Motor neuron (in vitro differentiated cells): ENCODE results near the gene KIAA1217. TPM values are rescaled to one million over a fixed set of nuclear protein-coding genes. Genes with fewer than 3 reads are reported as not detected.

ENCODE experiments used
- ATAC-seq, 8 experiments: fragments of 200-7000 bp; cut with Tn5 transposase; replicated peaks in 6 of 8; 2 replicates each; pipeline ENCODE4 v1.8.0; 2021; ENCODE audit warnings: mild to moderate bottlenecking in 8 of 8, moderate library complexity in 8 of 8
- H3K27ac ChIP-seq, 2 donors: fragments of 250-450 bp; sonication (Bioruptor Pico); 2 replicates each; pipeline ENCODE4 v1.9.0; 2021; ENCODE audit warnings: antibody characterized with exemption in 2 of 2, mild to moderate bottlenecking in 2 of 2, moderate library complexity in 1 of 2
- H3K4me1 ChIP-seq, 2 donors: fragments of 250-450 bp; sonication (Bioruptor Pico); replicated peaks in 1 of 2; 2 replicates each; pipeline ENCODE4 v1.6.1; 2021; ENCODE audit warnings: antibody characterized with exemption in 2 of 2, mild to moderate bottlenecking in 2 of 2, moderate library complexity in 1 of 2
- H3K4me3 ChIP-seq, 5 donors: fragments of 250-450 bp; sonication (Bioruptor Pico); 2 replicates each; pipeline ENCODE4 v1.9.0; 2021; ENCODE audit warnings: antibody characterized with exemption in 5 of 5, mild to moderate bottlenecking in 5 of 5, moderate library complexity in 4 of 5
- WGBS, 10 experiments: fragments of 450-650 bp; shearing (Covaris generic); methylation state at CpG; one replicate each; pipeline ENCODE4 v1.0.0; 2022; 5-methylcytosine and 5-hydroxymethylcytosine counted together
- in situ Hi-C, 9 experiments: fragments of 400-800 bp; cut with MboI; loops; one replicate each; pipeline ENCODE4 v1.15.0; 2021; ENCODE audit warnings: low sequenced_read_pairs in 9 of 9, low pct_unique_long_range_greater_than_20kb in 2 of 9; ENCODE audit not compliant: unreplicated experiment in 9 of 9
- total RNA-seq, 8 experiments: library from RNA; unstranded; fragments of 300-600 nt; gene quantifications; 2 replicates each; pipeline versions ENCODE4 v1.2.3 to v1.2.4, GENCODE V29; 2022

Gene KIAA1217
- total RNA-seq, 8 experiments from 2014 or later, result 0.73 to 29.0 (median 3.1) TPM

DNA sequence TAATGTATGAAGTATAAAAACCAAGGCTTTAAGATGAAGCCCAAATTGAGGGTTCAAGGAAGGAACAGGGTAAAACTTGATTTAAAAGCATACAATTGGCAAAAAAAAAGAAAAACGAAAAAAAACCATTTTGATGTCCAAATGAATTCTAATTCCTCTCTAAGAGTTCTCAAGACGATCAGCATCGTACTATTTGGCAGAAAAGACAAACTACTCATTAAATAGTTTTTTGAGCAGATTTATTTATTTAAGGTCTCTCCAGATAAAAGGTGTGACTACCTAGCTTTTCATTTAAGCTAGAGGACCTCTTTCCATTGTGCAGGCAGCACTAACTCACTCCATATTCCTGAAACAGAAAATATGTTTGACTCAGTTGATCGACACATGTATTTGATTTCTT is 245.0 kb downstream of the KIAA1217 start:
- no peak overlapping the region for H3K27ac ChIP-seq
- peaks cover 0 to 4% of the 10 kb centered on the region in 2 donors for H3K4me1 ChIP-seq
- in situ Hi-C loops, result no loop called here
- WGBS, 10 experiments, result 9 to 98% (median 81%) methylated on average over 1 to 4 of the region's 4 CpGs
- ATAC-seq, result no peak
- no peak overlapping the region for H3K4me3 ChIP-seq

DNA sequence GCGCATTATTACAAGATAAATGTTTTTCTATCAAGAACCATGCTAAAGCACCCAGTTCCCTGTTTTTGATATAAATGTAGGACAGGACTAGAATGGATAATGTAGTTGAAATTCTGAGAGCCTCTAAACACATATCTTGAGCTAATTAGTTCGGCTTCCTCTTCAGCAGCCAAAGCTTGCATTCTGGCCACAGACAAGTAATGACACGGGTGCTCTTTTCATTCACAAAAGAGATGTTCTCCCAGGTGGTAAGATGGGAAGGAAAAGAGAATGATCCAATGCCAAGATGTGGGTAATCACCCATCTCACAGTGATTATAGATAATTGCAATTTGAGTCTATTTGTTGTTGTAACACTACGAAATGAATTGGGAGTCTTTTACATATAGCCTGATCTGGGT is 246.5 kb downstream of the KIAA1217 start:
- no peak overlapping the region for H3K27ac ChIP-seq
- in situ Hi-C loops, result no loop called here
- H3K4me1 ChIP-seq, result no peaks in the 10 kb centered on the region
- no peak overlapping the region for H3K4me3 ChIP-seq
- WGBS, 10 experiments, result 44 to 100% (median 93%) methylated on average over 1 to 4 of the region's 4 CpGs; no CpG with 5 or more reads in 2 of the 10 experiments
- ATAC-seq, result no peak

DNA sequence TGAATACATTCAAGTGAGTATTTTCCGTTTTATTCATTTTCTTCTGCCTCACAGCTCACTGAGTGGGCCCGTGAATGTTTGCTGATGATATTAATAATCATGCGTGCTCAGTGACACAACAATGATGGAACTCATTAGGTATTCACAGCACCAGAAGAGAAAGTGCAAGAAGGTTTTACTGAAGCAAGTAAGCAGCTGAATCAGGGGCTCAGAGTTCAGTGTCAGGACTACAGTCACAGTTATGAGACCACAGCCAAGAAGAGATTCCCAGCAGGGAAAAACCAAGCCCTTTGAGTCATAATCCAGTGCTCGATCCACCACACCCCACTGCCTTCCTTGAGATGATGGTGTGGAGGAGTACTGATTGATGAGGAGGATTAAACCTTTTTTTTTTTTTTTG is 247.4 kb downstream of the KIAA1217 start:
- WGBS, 10 experiments, result 0 to 100% (median 60%) methylated on average over 1 to 4 of the region's 4 CpGs; no CpG with 5 or more reads in 1 of the 10 experiments
- peak; percentile 18 to 90 (median 60) for ATAC-seq
- in situ Hi-C loops, result no loop called here
- Histone ChIP-seq H3K4me1 (peaks cover 0 to 2% of the 10 kb centered on the region in 2 donors), H3K27ac (no peak overlapping the region), H3K4me3 (no peak overlapping the region)

DNA sequence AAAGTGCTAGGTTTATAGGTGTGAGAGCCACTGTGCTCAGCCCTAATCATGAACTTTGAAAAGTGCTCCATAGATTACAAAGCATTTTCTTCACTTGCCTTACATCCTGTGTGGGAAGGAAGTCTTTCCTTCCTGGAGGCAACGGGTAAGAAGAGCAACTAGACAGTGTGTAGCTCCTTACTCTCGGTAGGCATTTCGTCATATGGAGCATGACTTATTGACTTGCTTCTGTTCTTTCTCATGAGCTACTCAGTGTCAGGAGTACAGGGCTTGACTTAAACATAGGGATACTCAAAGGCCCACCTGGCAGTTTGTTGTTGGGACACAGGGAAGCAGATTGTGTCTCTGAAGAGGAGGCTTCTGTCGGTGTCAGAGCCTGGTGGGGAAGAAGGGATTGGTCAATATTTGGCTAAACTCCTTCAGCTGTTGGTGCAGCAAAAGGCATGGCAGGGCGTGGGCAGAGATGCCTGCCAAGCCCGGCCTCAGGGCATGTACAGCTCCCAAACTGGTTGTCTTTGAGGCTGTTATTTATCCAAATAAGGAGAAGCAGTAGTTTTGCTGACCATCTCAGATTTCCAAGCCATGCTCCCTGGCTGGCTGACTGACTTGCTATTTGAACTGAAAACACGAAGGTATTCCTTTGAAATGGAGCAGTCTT is 248.9 kb downstream of the KIAA1217 start:
- no peak overlapping the region for H3K27ac ChIP-seq
- peak in 3 of 8 experiments; percentile 8 to 87 (median 10) for ATAC-seq
- 0 to 100% (median 80%) methylated on average over 1 to 6 of the region's 7 CpGs; no CpG with 5 or more reads in 1 of the 10 experiments for WGBS, 10 experiments
- no peak overlapping the region for H3K4me3 ChIP-seq
- peaks cover 0 to 2% of the 10 kb centered on the region in 2 donors for H3K4me1 ChIP-seq
- in situ Hi-C loops, result no loop called here

DNA sequence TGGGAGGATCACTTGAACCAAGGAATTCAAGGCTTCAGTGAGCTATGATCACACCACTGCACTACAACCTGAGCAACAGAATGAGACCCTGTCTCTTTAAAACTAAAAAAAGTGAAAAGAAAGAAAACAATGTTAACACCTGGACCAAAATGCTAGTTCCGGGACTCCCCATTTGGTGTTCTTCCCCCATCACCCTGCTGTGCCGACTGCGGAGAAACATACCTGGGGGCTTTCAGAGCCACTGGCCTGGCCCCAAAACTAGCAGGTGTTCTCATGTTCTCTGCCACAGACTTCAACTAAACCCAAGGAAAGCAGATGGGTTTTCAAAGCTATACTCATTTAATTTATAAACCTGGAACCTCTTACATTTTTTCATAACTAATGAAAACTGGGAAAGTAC is 250.9 kb downstream of the KIAA1217 start:
- WGBS, 10 experiments, result 80 to 100% (median 100%) methylated on average over 1 to 3 of the region's 3 CpGs; no CpG with 5 or more reads in 2 of the 10 experiments
- in situ Hi-C loops, result no loop called here
- no peak for ATAC-seq

DNA sequence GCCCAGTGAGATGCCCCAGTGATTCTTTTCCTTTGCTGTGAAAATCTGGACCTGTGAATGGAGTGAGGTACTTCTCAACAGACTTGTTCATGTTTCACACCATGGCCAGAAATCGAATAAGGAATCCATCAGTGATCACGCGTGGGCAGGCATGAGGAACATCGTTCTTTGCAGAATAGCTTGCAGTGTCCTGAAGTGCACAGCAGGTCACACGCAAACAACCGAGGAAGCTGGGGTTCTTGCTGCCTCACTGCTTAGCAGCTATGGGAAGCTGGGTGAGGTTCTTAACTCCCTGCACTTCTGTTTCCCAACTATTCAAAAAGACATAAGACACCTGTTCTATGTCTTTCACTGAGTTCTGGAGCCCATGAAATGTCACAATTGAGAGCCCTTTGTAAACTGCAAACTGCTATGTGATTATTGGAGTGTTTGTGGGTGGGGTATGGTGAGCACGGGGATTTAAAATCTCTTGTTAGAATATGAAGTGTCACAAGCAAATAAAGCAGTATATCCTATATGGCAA is 253.4 kb downstream of the KIAA1217 start:
- 0 to 100% (median 92%) methylated on average over 1 to 7 of the region's 7 CpGs; no CpG with 5 or more reads in 4 of the 10 experiments for WGBS, 10 experiments
- in situ Hi-C loops, result no loop called here
- Histone ChIP-seq H3K27ac (no peak overlapping the region), H3K4me3 (no peak overlapping the region), H3K4me1 (peaks cover 0 to 15% of the 10 kb centered on the region in 2 donors)
- no peak for ATAC-seq

More for the DNA sequence above, 250.9 kb downstream of the KIAA1217 start:
- Histone ChIP-seq H3K4me3 (no peak overlapping the region), H3K4me1 (peaks cover 0 to 11% of the 10 kb centered on the region in 2 donors), H3K27ac (no peak overlapping the region)

DNA sequence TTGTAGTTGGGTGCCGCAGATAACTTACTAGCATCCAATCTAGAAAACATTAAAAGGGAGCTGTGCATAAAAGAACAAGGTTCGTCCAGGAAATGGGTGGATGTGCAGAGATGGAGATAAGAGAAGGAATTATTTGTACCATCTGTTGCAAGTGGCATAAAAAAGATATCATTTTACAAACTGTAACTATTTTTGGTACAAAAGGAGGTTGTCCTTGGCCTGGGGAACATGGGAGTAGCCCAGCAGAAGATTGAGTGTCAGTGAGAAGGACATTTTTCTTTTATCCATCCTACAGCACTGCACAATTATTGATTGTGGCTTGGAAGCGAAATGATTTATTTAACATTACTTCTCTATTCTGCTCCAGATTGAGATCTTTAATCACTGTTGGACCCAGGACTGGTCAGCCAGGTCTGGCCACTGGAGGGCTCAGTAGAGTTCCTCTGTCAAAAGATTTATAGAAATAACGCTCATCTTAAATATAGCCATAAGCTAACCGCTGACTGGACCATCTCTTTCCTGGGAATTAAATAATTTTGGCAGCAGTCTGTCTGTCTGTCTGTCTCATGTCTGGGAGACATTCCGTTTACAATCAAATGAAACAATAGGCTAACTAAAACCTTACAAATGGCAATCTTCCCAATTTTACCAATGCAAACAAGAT is 254.1 kb downstream of the KIAA1217 start:
- WGBS, 10 experiments, result 23 to 100% (median 83%) methylated on average over 1 to 6 of the region's 6 CpGs
- Histone ChIP-seq H3K4me1 (peaks cover 0 to 15% of the 10 kb centered on the region in 2 donors), H3K4me3 (no peak overlapping the region), H3K27ac (no peak overlapping the region)
- peak in 4 of 8 experiments; percentile 33 to 76 (median 66) for ATAC-seq
- in situ Hi-C loops, result no loop called here

DNA sequence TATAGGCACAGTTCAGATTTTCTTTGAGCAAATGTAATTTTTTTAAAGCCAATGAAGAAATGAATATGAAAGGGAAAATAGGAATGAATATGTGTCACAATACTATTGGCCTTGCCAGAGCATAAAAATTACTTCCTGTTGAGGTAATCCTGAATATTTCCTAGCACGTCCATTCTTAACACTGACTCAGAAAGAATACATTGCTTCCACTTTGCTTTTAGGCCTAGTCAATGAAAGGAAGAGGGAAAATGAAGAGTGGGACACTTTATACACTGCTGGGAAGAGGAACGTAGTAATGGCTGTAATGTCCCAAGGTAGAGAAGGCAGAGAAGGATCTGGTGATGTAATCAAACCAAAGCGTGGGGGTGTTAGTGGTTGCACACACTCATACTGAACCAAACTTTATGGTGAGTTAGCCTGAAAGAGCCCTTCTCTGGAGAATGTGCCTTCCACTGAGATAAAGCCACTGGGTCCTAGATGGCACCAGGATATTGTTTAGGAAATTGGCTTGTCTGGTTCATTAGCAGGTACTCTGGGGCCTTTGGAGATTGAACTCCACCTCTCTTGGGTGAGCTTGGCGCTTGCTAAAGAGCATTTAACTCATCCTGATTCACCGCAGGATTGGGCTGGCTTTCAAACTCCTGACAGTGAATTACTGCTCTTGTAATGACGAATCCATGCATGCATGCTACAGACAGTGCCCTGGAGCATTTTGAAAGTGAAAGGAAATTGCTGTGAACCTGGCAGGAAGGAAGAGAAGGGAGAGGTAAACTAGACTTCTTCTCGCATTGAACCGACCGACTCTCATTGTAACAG is 254.9 kb downstream of the KIAA1217 start:
- 0 to 89% (median 63%) methylated on average over 1 to 9 of the region's 9 CpGs; no CpG with 5 or more reads in 1 of the 10 experiments for WGBS, 10 experiments
- in situ Hi-C loops, result no loop called here
- H3K27ac ChIP-seq, result no peak overlapping the region
- H3K4me3 ChIP-seq, result no peak overlapping the region
- ATAC-seq, result peak; percentile 42 to 76 (median 69)
- H3K4me1 ChIP-seq, result peaks cover 0 to 15% of the 10 kb centered on the region in 2 donors

DNA sequence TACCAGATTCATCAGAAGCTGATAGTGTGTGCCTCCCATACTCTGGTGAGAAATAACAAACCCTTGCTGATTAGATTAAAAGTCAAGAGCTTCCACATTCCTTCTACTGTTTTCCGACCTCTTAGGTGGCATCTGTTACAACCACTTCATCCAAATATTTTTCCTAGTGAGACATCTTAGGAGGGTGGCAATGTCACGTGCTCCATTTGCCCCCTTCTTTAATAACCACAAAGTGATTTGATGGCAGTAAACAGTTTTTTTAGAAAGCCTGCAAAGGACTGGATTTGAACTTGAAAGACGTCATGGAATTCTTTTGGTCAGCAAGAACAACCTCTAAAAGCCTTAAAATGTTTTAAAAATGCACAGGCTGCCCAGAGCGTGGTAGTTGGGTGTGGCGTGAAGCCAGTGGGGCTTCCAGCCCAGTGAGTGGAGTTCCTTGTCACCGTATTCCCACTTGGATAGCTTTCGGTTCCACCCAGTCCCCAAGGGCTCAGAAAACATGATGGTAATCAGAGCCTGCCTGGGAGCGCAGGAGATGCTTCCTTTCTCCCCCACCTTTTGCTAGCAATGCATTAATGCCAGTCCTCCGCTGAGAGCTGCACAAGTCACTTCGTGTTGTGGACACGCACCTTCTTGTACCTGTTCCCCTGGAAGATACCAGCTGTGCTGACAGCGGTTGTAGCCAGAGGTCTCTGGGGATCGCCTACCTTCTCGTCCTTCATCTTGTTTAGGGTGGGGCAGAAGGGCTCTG is 256.4 kb downstream of the KIAA1217 start:
- WGBS, 10 experiments, result 7 to 100% (median 93%) methylated on average over 1 to 13 of the region's 14 CpGs; no CpG with 5 or more reads in 1 of the 10 experiments
- Histone ChIP-seq H3K27ac (no peak overlapping the region), H3K4me1 (peaks cover 0 to 15% of the 10 kb centered on the region in 2 donors), H3K4me3 (no peak overlapping the region)
- in situ Hi-C loops, result no loop called here
- peak in 3 of 8 experiments; percentile 38 to 63 (median 44) for ATAC-seq

DNA sequence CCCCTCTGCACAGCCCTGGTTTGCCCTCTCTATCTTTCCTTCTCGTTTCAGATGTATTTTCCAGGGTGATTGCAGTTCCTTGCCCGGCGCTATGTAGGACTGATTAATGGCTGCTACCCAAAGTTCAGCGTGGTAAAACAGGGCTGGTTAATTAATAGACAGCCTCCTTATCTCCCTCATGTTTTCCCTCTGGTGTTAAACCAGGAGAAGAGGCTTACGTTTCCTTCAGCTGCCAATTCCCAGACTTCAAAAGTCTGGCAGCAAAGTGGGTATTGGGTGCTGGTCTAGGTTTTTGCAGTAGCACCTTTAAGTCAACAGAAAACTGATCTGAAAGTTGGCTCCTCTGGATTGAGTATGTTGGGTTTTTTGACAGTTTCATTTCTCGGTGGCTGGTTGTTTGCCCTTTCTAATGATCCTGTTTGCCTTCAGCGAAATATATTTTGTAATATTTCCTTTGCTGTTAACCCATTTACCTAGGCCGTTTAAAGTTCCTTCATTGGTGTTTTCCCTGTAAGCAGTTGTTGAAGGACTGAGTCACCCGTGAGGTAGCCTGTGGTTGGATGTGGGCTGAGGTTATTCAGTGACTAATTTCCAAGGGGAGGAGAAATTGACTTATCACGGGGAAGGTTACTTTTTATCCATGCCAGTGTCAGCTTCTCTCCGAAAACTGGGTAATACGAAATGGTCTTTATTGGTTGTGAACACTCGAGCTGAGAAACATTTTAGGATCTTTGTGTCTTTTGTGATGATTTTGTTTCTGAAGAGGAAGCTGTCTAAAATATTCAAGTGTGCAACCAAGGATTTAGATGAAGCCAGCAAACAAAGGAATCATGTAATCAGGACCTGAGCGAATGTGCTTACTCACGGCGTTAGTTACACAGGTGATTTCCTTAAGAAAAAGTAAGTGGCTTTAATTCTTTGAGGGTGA is 257.2 kb downstream of the KIAA1217 start:
- H3K27ac ChIP-seq, result no peak overlapping the region
- in situ Hi-C loops, result no loop called here
- H3K4me3 ChIP-seq, result no peak overlapping the region
- ATAC-seq, result peak in 5 of 8 experiments; percentile 35 to 63 (median 51)
- WGBS, 10 experiments, result 14 to 88% (median 72%) methylated on average over 2 to 16 of the region's 16 CpGs
- peaks cover 0 to 13% of the 10 kb centered on the region in 2 donors for H3K4me1 ChIP-seq

DNA sequence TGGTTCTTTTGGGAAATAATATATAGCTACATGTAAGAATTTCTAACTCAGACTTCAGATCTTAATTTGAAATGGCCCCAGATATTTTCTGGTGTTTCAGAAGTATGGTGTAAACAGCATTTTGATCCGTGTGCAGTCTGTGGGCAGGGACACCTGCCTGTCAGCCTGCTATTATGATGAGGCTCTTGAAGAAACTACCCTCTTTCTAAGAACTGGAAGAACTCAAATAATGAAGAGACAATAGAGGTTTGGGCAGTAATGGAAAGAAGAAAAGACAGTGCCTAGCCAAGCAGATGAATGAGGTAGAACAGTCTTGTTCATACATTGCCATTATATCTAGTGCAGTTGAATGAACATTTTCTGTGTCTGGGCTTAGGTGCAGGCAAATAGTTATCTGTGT is 258.2 kb downstream of the KIAA1217 start:
- H3K27ac ChIP-seq, result no peak overlapping the region
- ATAC-seq, result no peak
- peaks cover 0 to 13% of the 10 kb centered on the region in 2 donors for H3K4me1 ChIP-seq
- WGBS, 10 experiments, result 43 to 100% (median 75%) methylated on average over 1 of the region's 1 CpG; no CpG with 5 or more reads in 3 of the 10 experiments
- no peak overlapping the region for H3K4me3 ChIP-seq
- in situ Hi-C loops, result no loop called here
